GM19099 (cell line): ENCODE data around the gene APOO.

Source experiments
- POLR2A ChIP-seq: IDR thresholded peaks from 3 replicates; pipeline ENCODE4 v1.6.1; 2011; ENCODE audit warnings: low read depth; ENCODE audit not compliant: insufficient read length; ENCODE audit errors: extremely low read depth

The APOO gene

GRCh38 chrX:23884427-23885024 is 23.2 kb downstream of the APOO start:
- no peak for TF ChIP-seq POLR2A

GRCh38 chrX:23883737-23884354 is 23.9 kb downstream of the APOO start:
- no peak for TF ChIP-seq POLR2A

GRCh38 chrX:23879380-23880090 is 28.2 kb downstream of the APOO start:
- no peak for TF ChIP-seq POLR2A

- TF ChIP-seq POLR2A, result no peak
Measured at GRCh38 chrX:23871905-23872546, 35.7 kb downstream of the APOO start.

DNA sequence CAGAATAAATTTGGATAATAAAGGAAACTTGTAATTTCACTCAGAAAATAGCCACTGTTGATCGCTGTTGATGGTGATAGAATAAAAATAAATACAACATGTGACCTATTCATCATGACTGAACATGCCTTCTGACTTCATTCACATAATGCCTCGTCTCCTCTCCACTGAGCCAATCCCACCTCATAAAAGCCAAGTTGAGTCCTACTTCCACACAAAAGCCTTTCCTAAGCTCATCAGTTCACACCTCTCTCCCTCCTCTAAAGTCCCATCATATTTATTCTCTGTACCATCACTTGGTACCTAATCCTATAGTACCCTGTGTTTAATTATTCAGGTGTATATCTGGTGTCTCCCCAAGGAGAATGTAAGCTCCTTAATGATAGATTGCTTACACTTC is 37.7 kb downstream of the APOO start:
- no peak for TF ChIP-seq POLR2A

GRCh38 chrX:23864742-23865326 is 42.9 kb downstream of the APOO start:
- no peak for TF ChIP-seq POLR2A

- TF ChIP-seq POLR2A, result no peak
Measured at GRCh38 chrX:23861215-23861896, 46.4 kb downstream of the APOO start.

DNA sequence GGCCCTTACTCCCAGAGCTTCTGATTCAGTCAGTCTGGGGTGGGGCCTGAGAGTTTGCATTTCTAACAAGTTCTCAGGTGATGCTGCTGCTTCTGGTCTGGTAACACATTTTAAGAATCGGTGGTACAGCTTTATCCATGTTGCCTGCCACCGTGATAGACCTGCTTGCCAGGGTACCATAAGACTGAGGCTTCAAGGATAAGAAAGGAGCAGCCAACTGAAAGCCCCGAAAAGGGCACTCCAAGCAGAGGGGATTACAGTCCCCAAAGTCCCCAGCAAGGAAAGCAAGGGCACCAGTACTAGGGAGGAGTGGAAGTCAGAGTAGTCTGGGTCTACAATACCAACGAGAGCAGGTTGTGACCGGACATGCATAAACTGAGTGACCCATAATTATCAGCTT is 49.8 kb downstream of the APOO start:
- no peak for TF ChIP-seq POLR2A

DNA sequence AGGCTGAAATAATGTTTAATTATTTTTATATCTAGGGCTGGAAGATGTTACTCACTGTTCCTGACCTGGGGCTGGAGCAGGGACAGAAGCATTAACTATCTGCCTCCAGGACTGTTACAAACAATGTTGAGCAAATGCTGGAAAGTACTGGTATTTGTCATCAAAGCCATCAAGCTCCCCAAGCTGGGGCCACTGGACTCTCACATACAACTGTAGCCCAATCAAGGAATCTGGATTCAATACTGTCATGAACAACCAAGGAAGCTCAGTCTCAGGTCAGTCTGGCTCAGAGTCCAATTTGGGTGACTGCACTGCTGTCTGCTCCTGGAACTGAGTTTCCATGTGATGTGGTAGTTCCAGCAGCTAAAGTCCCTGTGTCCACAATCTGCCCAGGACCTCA is 50.4 kb downstream of the APOO start:
- no peak for TF ChIP-seq POLR2A

- TF ChIP-seq POLR2A, result no peak
Measured at GRCh38 chrX:23855569-23855968, 52.2 kb downstream of the APOO start.

- TF ChIP-seq POLR2A, result no peak
Measured at GRCh38 chrX:23854945-23855344, 52.8 kb downstream of the APOO start.

GRCh38 chrX:23854122-23854521 is 53.6 kb downstream of the APOO start:
- TF ChIP-seq POLR2A, result no peak

GRCh38 chrX:23851544-23851943 is 56.2 kb downstream of the APOO start:
- TF ChIP-seq POLR2A, result no peak

- no peak for TF ChIP-seq POLR2A
Measured at GRCh38 chrX:23849241-23849640, 58.5 kb downstream of the APOO start.

GRCh38 chrX:23845351-23845817 is 62.4 kb downstream of the APOO start:
- TF ChIP-seq POLR2A, result no peak

DNA sequence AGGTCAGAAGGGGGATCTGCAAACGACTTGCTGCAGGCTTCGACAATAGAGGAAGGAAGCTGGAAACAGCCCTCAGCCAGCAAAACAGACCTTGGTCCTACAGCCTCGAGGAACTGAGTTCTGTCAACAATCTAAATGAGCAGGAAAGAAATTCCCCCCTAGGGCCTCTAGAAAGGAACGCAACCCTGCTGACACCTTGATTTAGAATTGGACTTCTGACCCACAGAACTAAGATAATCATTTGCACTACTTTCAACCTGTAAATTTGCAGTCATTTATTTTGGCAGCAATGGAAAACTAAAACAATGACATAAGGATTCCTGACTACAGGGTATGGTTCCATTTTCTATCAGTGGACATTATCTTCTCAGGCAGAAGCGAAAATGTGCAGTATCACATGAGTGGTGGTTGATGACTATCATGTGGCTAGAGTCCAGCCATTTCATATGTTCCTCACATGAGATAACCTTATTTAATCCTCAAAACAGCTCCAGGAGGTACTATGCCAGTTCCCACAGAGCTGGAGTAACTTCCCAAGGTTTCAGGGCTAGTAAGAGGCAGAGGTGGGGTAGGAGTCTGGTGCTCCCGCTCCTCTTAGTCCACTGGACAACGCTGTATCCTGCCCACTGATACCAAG is 63.1 kb downstream of the APOO start:
- TF ChIP-seq POLR2A, result no peak
